ENCODE data around the gene PPFIA3.
"Not testable (repeated sequence)": the region's sequence is repeated elsewhere in the genome, so short reads cannot be mapped to it uniquely, and the experiment has no call there.

The PPFIA3 gene

DNA sequence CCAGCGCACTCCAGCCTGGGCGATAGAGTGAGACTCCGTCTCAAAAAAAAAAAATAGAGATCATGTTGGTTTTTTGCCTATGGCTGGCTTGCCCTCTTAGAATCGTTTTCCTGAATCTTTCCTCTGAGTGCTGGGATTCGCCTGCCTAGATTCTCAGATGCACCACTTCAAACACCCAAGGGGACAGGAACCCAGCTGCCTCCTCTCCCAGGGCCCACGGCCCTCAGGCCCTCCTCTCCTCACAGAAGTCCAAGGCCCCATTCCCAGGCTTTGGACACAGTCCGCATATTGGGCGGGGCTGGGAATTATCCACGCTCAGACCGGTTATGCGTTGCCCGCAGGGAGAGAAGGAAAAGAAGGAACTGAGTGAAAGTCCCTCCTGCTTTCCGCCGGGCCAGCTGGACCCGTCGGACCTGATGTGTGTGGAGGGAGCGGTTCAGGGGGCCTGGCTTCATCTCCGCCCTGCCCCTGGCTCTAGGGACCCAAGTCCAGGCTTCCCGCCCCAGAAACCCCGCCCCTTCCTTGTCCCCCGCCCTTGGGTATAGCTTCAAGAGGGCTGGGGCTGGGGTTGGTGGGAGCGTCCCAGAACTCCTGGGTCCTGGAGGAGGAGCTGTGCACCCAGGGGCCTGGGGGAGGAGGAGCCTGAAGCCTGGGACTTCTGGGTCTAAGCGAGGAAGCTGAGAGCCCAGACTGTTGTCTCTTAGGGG, 5.8 kb downstream of the PPFIA3 start:
- no peak for DNase-seq

DNA sequence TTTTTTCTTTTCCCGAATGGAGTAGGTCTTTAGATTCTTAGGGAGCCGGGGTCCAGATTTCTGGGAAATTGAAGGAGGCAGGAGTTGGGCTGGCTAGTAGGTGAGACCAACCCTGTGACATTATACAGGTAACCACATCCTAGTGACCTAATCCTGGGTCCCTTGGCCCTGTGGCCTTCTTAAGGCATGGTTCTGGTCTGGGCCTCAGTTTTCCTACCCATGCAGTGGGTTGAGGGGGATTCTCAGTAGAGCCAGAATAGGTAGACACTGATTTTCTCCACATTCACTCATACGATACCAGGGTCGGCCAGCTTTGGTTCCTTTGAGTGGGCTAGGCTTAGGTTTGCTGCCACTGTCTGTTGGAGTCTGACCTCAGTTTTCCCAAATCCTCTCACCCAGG, 7.2 kb downstream of the PPFIA3 start:
- no peak for DNase-seq

DNA sequence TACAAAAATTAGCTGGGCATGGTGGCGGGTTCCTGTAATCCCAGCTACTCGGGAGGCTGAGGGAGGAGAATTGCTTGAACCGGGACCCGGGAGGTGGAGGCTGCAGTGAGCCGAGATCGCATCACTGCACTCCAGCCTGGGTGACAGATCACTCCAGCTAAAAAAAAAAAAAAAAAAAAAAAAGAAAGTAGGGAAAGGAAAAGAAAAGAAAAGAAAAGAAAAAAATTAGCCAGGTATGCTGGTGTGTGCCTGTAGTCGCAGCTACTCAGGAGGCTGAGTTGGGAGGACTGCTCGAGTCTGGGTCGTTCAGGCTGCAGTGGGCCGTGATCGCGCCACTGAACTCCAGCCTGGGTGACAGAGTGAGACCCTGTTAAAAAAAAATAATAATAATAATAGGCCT, 7.9 kb downstream of the PPFIA3 start:
- DNase-seq = not testable (repeated sequence)

DNA sequence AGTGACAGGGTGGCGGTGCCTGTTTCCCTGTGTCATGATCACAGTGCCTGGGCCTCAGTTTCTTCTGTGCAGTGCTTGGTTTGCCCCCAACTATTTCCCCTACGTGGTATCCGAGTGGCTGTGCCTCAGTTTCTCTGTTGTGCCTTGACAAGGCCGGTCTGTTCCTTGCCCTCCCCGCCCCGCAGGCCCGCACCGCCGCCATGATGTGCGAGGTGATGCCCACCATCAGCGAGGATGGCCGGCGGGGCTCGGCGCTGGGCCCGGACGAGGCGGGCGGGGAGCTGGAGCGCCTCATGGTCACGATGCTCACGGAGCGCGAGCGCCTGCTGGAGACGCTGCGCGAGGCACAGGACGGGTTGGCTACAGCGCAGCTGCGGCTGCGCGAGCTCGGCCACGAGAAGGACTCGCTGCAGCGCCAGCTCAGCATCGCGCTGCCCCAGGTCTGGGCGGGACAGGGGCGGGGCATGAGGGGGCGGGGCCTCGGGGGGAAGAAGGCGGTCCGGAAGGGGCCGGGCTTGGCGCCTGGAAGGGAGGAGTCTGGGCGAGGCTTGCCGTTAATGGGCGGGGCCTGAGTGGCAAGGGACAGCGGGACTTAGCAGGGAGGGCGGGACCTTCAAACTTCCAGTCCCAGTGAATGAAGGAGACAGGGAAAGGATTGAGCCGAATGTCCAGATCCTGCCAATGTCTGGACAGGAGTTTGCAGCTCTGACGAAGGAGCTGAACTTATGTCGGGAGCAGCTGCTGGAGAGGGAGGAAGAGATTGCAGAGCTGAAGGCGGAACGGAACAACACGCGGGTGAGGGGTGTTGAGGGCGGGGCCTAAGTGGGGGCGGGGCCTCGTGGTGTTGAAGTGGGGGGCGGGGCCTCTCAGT, 8.6 kb downstream of the PPFIA3 start:
- DNase-seq = peak; percentile 99

DNA sequence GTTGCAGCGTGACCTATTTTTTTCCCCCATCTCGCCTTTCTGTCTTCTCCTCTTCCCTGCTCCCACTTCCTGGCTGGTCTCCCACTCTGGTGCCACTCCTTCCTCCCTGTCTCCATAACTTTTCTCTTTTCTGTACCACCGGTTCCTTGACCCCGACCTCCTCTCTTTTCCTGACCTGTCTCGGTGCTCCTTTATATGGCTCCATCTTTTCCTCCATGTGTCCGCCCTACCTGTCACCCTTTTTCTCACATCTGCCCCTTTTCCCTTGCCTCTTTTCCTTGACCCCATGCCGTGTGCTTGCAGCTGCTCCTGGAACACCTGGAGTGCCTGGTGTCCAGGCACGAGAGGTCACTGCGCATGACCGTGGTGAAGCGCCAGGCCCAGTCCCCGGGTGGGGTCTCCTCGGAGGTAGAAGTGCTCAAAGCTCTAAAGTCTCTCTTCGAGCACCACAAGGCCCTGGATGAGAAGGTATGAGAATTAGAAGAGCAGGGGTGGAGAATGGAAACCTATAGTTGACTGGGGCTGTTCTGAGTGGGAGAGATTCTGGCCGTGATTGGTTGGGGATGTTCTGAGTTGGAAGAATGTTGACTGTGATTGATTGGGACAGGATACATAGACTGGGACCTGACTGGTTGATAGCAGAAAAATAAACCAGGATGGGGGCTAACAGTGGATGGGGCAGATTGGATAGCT, 9.3 kb downstream of the PPFIA3 start:
- no peak for DNase-seq

DNA sequence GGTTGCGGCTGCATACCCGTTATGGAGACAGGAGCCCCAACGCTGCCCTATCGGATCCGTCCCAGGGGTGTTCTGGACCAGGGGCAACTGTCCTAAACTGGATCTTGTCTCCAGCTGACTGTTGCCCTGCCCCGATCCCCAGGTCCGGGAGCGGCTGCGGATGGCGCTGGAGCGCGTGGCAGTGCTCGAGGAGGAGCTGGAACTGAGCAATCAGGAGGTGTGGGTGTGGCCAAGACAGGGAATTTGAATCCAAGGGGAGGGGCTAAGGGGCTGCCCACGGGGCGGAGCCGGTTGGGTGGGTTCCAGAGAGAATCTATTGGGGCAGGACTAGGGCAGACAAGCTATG, 9.9 kb downstream of the PPFIA3 start:
- no peak for DNase-seq

DNA sequence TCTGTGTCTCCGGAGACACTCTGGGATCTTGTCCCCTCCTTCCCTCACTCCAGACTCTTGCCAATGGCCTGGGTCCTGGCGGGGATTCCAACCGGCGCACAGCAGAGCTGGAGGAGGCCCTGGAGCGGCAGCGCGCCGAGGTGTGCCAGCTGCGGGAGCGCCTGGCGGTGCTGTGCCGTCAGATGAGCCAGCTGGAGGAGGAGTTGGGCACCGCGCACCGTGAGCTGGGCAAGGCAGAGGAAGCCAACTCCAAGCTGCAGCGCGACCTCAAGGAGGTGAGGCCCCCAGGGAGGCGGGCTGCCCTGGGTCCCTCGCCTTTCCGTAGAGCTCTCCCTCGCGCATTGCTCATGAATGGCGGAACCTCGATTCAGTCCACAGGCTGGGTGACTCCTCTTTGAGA, 11.0 kb downstream of the PPFIA3 start:
- no peak for DNase-seq

DNA sequence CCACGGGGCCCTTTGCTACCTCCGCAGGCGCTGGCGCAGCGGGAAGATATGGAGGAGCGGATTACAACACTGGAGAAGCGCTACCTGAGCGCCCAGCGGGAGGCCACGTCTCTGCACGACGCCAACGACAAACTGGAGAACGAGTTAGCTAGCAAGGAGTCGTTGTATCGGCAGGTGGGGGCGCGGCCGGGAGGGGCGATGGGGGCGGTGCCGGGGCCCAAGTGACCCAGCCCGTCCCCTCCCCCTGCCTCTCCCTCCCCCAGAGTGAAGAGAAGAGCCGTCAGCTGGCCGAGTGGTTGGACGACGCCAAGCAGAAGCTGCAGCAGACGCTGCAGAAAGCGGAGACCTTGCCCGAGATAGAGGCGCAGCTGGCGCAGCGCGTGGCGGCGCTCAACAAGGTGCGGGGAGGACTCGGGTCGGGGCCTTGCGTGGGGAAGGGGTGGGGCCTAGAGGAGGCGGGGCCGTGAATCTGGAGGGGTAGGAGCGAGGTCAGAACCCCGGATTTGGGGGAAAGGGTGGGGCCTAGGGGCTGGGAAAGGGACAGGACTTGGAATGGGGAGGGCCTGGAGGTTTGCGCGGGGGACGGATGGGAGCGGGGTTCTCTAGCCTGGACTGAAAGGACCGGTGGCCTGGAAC, 13.7 kb downstream of the PPFIA3 start:
- no peak for DNase-seq

DNA sequence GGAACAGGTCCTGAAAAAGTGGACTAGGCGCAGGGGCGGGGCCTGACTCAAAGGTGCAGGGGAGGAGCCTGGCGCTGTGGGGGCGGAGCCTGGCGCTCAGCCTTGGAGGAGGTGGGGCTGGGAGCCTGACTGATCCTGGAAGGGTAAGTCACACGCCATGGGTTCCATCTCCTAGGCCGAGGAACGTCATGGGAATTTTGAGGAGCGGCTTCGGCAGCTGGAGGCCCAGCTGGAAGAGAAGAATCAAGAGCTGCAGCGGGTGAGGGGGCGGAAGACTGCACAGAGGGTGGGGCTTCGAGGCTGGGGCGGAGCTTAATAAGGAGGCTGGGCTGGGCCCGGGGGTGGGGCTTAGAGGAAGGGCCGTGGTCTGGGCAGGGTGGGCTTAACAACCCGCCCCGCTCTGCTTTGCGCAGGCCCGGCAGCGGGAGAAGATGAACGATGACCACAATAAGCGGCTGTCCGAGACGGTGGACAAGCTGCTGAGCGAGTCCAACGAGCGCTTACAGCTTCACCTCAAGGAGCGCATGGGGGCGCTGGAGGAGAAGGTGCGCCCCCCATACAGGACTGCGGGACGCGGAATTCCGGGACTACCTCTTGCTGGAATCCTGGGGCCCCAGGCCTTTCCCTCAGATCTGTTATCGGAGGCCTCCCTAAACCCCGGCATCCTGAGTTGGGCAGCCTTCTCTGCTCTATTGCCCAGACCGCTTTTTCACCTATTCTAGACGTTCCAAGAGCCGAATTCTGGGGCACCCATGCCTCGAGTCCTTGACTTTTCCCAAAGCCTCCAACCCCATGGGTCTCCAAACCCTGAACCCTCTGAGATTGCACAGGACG, 14.5 kb downstream of the PPFIA3 start:
- peak; percentile 76 to 77 for DNase-seq

DNA sequence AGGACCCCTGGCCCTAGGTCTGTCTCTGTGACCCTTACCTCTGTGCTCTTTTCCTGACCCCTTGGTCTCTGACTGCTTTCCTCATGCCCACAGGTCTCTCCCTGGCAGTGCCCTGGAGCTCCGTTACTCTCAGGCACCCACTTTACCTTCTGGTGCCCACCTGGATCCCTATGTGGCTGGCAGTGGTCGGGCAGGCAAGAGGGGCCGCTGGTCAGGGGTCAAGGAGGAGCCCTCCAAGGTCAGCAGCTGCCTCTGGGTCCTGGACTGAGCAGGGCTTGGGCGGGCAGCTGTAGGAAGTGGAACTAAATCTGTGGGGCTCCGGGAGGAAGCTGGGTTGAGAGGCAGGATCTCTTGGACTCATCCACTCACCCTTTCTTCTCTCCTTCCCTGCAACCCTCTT, 16.3 kb downstream of the PPFIA3 start:
- DNase-seq = no peak

DNA sequence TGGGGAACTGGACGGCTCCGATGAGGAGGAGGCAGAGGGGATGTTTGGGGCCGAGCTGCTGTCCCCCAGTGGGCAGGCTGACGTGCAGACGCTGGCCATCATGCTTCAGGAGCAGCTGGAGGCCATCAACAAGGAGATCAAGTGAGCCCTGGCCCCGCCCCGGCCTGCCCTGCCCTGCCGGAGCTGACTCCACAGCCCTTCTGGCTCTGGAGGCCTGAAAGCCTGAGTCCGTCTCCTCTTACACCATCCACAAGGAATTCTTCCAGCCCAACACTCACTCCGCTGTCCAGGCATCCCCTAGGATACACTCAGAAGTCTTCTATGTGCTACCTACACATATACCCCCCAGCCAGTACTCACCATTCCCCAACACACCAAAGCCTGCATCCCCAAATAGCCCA, 17.4 kb downstream of the PPFIA3 start:
- DNase-seq = no peak

DNA sequence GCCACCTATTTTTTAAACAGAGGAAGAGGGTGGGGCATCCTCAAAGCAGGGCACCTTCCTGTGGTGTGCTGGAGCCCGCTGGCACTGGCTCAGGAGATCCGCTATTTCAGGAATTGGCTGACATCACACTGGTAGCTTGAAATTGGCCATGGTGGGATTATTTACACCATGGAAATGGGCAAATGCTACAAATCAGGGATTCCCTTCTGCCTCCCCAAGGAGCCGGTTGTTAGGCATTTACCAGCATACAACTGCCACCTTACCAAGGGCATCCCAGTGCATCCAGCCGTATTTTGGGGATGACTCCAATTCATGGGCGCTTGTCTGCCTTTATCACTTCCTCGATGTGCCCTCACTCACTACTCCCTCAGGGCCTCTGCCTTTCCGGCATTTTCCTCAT, 21.6 kb downstream of the PPFIA3 start:
- no peak for DNase-seq

DNA sequence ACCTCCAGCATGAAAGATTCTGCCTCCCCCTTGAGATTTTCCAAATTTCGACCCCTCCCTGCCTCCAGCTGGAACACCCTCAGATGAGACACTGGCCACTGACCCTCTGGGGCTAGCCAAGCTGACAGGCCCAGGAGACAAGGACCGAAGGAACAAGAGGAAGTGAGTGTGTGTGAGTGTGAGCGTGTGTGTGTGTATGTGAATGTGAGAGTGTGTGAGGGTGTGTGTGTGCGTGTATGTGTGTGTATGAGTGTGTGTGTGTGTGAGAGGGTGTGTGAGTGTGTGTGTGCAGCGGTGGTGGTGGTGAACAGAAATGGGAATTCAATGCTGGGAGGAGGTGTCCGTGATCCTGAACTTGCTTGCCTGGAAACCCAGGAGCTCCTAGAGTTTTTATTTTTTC, 22.0 kb downstream of the PPFIA3 start:
- no peak for DNase-seq

DNA sequence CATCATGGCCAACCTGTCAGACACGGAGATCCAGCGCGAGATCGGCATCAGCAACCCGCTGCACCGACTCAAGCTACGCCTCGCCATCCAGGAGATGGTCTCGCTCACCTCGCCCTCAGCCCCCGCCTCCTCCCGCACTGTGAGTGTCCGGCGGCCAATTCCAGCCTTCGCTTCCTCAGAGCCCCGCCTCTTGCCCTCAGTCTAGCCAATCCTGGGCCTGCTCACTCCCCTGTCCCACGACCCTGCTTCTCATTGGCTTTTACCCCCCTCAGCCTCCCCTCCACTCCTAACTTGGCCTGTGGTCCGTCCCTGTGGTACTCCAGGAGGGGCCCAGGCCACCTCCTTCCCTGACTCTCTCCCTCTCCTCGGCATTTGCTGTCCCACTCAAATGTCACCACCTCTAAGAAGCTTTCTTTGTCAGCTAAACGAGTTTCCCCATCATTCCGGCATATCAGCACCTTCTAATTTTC, 23.6 kb downstream of the PPFIA3 start:
- peak; percentile 83 to 87 for DNase-seq

DNA sequence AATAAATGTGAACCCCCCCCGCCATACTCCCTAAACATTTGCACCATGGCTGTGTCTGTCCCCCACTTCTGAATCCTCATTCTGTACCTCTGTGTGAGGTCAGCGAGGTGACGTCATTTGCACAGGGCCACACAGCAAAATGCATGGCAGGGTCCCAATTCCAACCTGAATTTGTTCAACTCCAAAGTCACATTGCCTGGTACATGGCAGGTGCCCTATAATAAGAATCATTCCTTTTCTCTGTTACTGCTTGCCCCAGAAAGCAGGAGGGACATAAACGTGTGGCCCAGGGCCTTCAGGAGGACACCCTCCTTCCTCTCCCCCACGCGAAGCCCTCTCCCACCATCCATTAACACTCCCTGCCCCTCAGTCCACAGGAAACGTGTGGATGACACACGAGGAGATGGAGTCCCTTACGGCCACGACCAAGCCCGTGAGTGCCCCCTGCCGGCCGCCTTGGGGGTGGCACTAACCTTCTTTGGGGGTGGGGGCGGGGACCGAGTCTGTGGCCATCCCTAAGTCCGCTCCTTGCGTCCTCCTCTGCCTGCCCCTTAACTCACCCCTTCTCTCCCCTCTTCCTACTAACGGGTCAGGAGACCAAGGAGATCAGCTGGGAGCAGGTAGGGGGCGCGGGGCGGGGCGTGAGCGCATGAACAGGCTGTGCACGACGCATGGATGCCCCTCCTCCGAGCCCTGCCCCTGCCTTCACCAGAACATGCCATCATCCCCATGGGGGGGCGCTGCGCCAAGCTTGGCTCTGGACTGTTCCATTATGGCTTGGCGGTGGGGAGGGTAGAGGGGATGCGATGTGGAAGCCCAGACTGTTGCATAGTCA, 26.4 kb downstream of the PPFIA3 start:
- DNase-seq = peak; percentile 92 to 95

DNA sequence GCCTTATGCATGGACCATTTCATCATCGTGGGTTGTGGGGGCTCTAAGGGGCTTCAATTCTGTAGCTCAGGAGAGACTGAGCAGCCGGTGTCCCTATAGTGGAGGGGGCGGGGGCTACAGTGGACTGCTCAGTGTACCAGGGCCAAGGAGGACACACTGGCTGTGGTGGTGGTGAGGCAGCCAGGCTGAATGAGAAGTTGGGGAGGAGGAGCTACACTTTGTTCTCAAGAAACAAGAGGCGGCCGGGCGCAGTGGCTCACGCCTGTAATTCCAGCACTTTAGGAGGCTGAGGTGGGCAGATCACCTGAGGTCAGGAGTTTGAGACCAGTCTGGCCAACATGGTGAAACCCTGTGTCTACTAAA, 27.0 kb downstream of the PPFIA3 start:
- not testable (repeated sequence) for DNase-seq

DNA sequence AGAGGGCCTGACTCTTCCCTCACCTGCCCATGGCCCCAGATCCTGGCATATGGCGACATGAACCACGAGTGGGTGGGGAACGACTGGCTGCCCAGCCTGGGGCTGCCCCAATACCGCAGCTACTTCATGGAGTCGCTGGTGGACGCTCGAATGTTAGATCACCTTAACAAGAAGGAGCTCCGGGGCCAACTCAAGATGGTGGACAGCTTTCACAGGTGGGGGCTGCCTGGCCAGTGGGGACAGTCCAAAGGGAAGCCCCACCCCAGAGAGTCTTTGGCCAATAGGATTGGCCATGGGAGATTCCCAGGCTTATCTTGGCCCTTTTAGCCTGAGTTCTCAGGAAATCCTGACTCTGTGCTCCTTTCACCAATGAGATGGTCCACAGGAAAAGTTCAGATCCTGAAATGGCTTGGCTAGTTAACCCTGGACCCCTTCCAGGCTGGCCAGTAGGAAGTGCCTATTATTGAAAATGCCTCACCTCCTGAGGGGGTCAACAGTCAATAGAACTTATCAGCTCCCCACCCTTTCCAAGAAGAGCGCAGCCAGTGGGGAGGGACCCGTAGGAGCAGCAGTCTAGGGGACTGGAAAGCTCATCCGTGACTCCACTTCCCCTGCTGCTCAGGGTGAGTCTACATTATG, 28.8 kb downstream of the PPFIA3 start:
- no peak for DNase-seq

DNA sequence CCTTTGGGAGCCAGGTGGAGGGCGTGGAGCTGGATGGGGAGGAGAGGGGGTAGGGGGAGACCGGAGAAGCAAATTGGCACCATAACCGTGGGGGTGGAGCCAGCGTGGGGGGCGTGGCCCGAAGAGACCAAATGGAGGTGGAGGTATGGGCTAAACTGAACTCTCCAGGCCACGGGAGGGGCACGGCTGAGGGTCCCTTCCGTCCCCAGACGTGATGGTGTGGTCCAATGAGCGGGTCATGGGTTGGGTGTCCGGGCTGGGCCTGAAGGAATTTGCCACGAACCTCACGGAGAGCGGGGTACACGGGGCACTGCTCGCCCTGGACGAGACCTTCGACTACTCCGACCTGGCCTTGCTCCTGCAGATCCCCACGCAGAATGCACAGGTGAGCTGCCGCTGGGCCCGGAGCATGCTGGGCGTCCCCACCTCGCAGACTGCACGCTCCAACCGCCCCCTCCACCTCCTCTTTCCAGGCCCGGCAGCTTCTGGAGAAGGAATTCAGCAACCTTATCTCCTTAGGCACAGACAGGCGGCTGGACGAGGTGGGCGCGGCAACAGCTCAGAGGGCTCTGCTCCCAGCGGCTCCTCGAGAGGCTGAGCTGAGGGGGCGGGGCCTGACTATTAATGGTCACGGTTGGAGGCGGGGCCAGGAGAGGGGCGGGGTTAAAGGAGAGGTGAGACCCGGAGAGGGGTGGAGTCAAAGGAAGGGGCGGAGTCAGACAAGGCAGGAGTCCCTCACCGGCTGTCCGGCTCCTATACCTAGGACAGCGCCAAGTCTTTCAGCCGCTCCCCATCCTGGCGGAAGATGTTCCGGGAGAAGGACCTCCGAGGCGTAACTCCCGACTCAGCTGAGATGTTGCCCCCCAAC, 29.7 kb downstream of the PPFIA3 start:
- peak; percentile 90 to 94 for DNase-seq

DNA sequence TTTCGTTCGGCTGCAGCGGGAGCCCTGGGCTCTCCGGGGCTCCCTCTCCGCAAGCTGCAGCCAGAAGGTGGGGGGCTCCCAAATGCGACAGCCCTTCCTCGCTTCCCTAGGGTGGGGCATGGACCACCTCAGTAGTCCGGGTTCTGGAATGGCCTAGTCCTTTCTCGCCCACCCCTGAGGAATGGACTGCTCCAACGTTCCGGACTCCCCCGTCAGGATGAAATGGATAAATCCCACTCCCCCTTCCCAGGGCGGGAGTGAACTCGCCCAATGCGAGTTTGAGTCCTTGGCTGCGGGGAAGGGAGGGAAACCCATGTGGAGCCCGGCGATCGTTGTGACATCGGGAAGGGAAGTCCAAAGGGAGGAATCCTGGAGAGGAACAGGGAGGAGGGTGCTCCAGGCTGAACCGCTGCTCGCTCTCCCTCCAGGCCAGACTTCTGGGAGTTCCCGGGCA, 30.3 kb downstream of the PPFIA3 start:
- peak in 1 of 2 experiments; percentile 40 for DNase-seq
